ENCODE data around the gene COP1.

Gene COP1

DNA sequence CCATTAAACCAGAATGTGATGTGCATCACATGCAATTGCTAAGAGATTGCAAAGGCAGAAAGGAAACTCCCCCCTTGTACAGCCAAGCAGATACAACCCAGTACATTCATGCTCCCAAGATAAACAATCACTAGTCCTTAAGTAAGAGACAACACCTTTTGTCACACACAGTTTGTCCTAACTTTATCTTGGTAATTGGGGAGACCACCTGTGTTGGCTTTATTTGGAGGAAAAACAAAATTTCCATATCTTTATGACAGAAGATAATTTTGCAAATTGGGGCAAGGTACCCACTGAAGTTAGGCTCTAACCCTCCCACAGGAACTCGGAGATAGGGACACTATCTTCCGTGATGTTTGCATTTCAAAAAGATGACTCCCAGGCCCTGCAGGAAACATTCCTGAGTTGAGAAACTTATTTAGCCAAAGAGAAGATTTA lies 288.7 kb downstream of the COP1 start:
- no peaks in the 10 kb centered on the region for H3K36me3 ChIP-seq (ENCODE audit: control insufficient read depth, insufficient read depth, low read length)
- H2AK5ac ChIP-seq (ENCODE audit: low read length), result no peak overlapping the region
- H3K4me3 ChIP-seq (ENCODE audit: low read length), result no peak overlapping the region
- peaks cover 31% of the 10 kb centered on the region for H3K4me1 ChIP-seq (ENCODE audit: control insufficient read depth, low read depth, low read length)
- no CpG with 5 or more reads among the region's 2 CpGs for WGBS (ENCODE audit: extremely low coverage, insufficient coverage, low lambda C conversion rate)
- H3K4ac ChIP-seq (ENCODE audit: low read depth, low read length), result no peak overlapping the region
- H3K79me2 ChIP-seq (ENCODE audit: control insufficient read depth, insufficient read depth, low read length), result no peaks in the 10 kb centered on the region
- no peaks in the 10 kb centered on the region for H3K27me3 ChIP-seq (ENCODE audit: insufficient read depth, low read length, poor library complexity)
- no peak overlapping the region for H3K4me2 ChIP-seq (ENCODE audit: low read length)
- no peak overlapping the region for H3K18ac ChIP-seq (ENCODE audit: low read length)
- no peak overlapping the region for H4K8ac ChIP-seq (ENCODE audit: low read depth, low read length)
- H2BK5ac ChIP-seq (ENCODE audit: low read length), result no peak overlapping the region
- H3K56ac ChIP-seq (ENCODE audit: low read length), result no peak overlapping the region
- peak; percentile 88 for DNase-seq
- no peak overlapping the region for H2BK120ac ChIP-seq (ENCODE audit: low read depth, low read length)
- no peaks in the 10 kb centered on the region for H3K79me1 ChIP-seq (ENCODE audit: low read length)
- no peak overlapping the region for H2BK15ac ChIP-seq (replicated peaks; ENCODE audit: low read depth)
- no peak overlapping the region for H3K23ac ChIP-seq (ENCODE audit: low read length)
- no peak overlapping the region for H3K27ac ChIP-seq (ENCODE audit: low read depth, low read length)
- H4K5ac ChIP-seq (ENCODE audit: low read length), result no peak overlapping the region
- no peak overlapping the region for H3K9ac ChIP-seq (ENCODE audit: low read length)

DNA sequence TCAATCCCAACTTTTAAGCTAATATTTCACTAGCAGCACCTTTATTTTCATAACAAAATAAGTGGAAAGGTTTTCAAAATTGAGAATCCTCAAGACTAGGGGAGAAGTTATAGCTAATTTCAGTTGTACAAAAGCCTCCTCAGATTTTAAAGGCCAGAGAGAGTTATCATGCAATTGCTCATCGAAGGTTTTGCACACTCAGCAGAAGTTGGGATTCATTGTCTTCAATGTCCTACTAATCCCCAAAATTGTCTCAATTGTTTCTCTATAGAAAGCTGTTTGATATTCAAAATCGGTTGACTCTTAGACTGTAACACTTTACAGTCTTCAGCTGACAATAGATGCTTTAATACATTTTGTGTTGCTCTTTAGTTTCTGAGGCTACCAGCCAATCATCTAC lies 293.0 kb downstream of the COP1 start:
- Histone ChIP-seq H3K18ac (ENCODE audit: low read length) (no peak overlapping the region), H4K5ac (ENCODE audit: low read length) (no peak overlapping the region), H2BK120ac (ENCODE audit: low read depth, low read length) (no peak overlapping the region), H2BK5ac (ENCODE audit: low read length) (no peak overlapping the region), H3K23ac (ENCODE audit: low read length) (no peak overlapping the region), H3K79me1 (ENCODE audit: low read length) (no peaks in the 10 kb centered on the region), H3K4me3 (ENCODE audit: low read length) (no peak overlapping the region), H3K4me2 (ENCODE audit: low read length) (no peak overlapping the region), H3K27me3 (ENCODE audit: insufficient read depth, low read length, poor library complexity) (no peaks in the 10 kb centered on the region), H3K9ac (ENCODE audit: low read length) (no peak overlapping the region), H3K27ac (ENCODE audit: low read depth, low read length) (no peak overlapping the region), H3K4ac (ENCODE audit: low read depth, low read length) (peak overlapping the region; percentile 16), H2BK15ac (replicated peaks; ENCODE audit: low read depth) (no peak overlapping the region), H3K79me2 (ENCODE audit: control insufficient read depth, insufficient read depth, low read length) (no peaks in the 10 kb centered on the region), H3K56ac (ENCODE audit: low read length) (no peak overlapping the region), H2AK5ac (ENCODE audit: low read length) (no peak overlapping the region), H3K36me3 (ENCODE audit: control insufficient read depth, insufficient read depth, low read length) (no peaks in the 10 kb centered on the region), H4K8ac (ENCODE audit: low read depth, low read length) (no peak overlapping the region), H3K4me1 (ENCODE audit: control insufficient read depth, low read depth, low read length) (peaks cover 17% of the 10 kb centered on the region)
- DNase-seq, result no peak
- WGBS (ENCODE audit: extremely low coverage, insufficient coverage, low lambda C conversion rate), result no CpG with 5 or more reads among the region's 2 CpGs

GRCh38 chr1:175911138-175911537 lies 295.9 kb downstream of the COP1 start:
- H3K79me1 ChIP-seq (ENCODE audit: low read length), result no peaks in the 10 kb centered on the region
- no peaks in the 10 kb centered on the region for H3K79me2 ChIP-seq (ENCODE audit: control insufficient read depth, insufficient read depth, low read length)
- H3K4me2 ChIP-seq (ENCODE audit: low read length), result no peak overlapping the region
- H2BK120ac ChIP-seq (ENCODE audit: low read depth, low read length), result no peak overlapping the region
- H3K4me1 ChIP-seq (ENCODE audit: control insufficient read depth, low read depth, low read length), result peaks cover 8% of the 10 kb centered on the region
- no peak overlapping the region for H3K4ac ChIP-seq (ENCODE audit: low read depth, low read length)
- no peak overlapping the region for H4K8ac ChIP-seq (ENCODE audit: low read depth, low read length)
- H3K23ac ChIP-seq (ENCODE audit: low read length), result no peak overlapping the region
- H3K56ac ChIP-seq (ENCODE audit: low read length), result no peak overlapping the region
- no peak overlapping the region for H3K27ac ChIP-seq (ENCODE audit: low read depth, low read length)
- H3K36me3 ChIP-seq (ENCODE audit: control insufficient read depth, insufficient read depth, low read length), result no peaks in the 10 kb centered on the region
- H3K4me3 ChIP-seq (ENCODE audit: low read length), result no peak overlapping the region
- H2BK15ac ChIP-seq (replicated peaks; ENCODE audit: low read depth), result no peak overlapping the region
- DNase-seq, result no peak
- H3K18ac ChIP-seq (ENCODE audit: low read length), result no peak overlapping the region
- no peak overlapping the region for H3K9ac ChIP-seq (ENCODE audit: low read length)
- no peak overlapping the region for H2BK5ac ChIP-seq (ENCODE audit: low read length)
- no peak overlapping the region for H4K5ac ChIP-seq (ENCODE audit: low read length)
- no peak overlapping the region for H2AK5ac ChIP-seq (ENCODE audit: low read length)
- H3K27me3 ChIP-seq (ENCODE audit: insufficient read depth, low read length, poor library complexity), result no peaks in the 10 kb centered on the region
- WGBS (ENCODE audit: extremely low coverage, insufficient coverage, low lambda C conversion rate), result no CpG with 5 or more reads among the region's 1 CpG

DNA sequence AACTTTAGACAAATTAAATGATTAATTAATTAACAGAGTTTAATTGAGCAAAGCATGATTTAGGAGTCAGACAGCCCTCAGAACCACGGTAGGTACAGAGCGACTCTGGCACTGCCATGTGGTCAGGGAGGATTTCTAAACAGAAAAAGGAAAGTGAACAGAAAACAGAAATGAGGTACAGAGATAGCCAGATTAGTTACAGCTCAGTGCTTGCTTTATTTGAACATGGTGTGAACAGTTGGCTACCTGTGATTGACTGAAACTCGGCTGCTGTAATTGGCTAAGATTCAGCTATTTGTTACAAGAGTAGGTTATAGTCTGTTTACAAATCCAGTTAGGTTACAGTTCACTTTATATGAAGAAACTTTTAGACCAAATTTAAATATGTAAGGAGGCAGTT lies 300.7 kb downstream of the COP1 start:
- H4K5ac ChIP-seq (ENCODE audit: low read length), result no peak overlapping the region
- H3K79me2 ChIP-seq (ENCODE audit: control insufficient read depth, insufficient read depth, low read length), result no peaks in the 10 kb centered on the region
- H3K4me1 ChIP-seq (ENCODE audit: control insufficient read depth, low read depth, low read length), result no peaks in the 10 kb centered on the region
- DNase-seq, result no peak
- no CpG with 5 or more reads among the region's 3 CpGs for WGBS (ENCODE audit: extremely low coverage, insufficient coverage, low lambda C conversion rate)
- H2BK5ac ChIP-seq (ENCODE audit: low read length), result no peak overlapping the region
- no peak overlapping the region for H4K8ac ChIP-seq (ENCODE audit: low read depth, low read length)
- no peak overlapping the region for H3K27ac ChIP-seq (ENCODE audit: low read depth, low read length)
- no peak overlapping the region for H3K4me3 ChIP-seq (ENCODE audit: low read length)
- no peaks in the 10 kb centered on the region for H3K27me3 ChIP-seq (ENCODE audit: insufficient read depth, low read length, poor library complexity)
- no peaks in the 10 kb centered on the region for H3K79me1 ChIP-seq (ENCODE audit: low read length)
- no peak overlapping the region for H2BK120ac ChIP-seq (ENCODE audit: low read depth, low read length)
- no peak overlapping the region for H3K23ac ChIP-seq (ENCODE audit: low read length)
- H2AK5ac ChIP-seq (ENCODE audit: low read length), result no peak overlapping the region
- no peak overlapping the region for H3K4ac ChIP-seq (ENCODE audit: low read depth, low read length)
- H3K36me3 ChIP-seq (ENCODE audit: control insufficient read depth, insufficient read depth, low read length), result no peaks in the 10 kb centered on the region
- no peak overlapping the region for H3K18ac ChIP-seq (ENCODE audit: low read length)
- no peak overlapping the region for H3K9ac ChIP-seq (ENCODE audit: low read length)
- no peak overlapping the region for H3K56ac ChIP-seq (ENCODE audit: low read length)
- no peak overlapping the region for H2BK15ac ChIP-seq (replicated peaks; ENCODE audit: low read depth)
- no peak overlapping the region for H3K4me2 ChIP-seq (ENCODE audit: low read length)

GRCh38 chr1:175904808-175905207 lies 302.3 kb downstream of the COP1 start:
- Histone ChIP-seq H3K4ac (ENCODE audit: low read depth, low read length) (peak overlapping the region; percentile 16), H2BK120ac (ENCODE audit: low read depth, low read length) (no peak overlapping the region), H4K5ac (ENCODE audit: low read length) (no peak overlapping the region), H3K4me3 (ENCODE audit: low read length) (no peak overlapping the region), H3K4me1 (ENCODE audit: control insufficient read depth, low read depth, low read length) (no peaks in the 10 kb centered on the region), H3K18ac (ENCODE audit: low read length) (peak overlapping the region; percentile 22), H3K79me1 (ENCODE audit: low read length) (no peaks in the 10 kb centered on the region), H3K56ac (ENCODE audit: low read length) (no peak overlapping the region), H3K27ac (ENCODE audit: low read depth, low read length) (no peak overlapping the region), H3K23ac (ENCODE audit: low read length) (no peak overlapping the region), H3K36me3 (ENCODE audit: control insufficient read depth, insufficient read depth, low read length) (no peaks in the 10 kb centered on the region), H2AK5ac (ENCODE audit: low read length) (no peak overlapping the region), H3K27me3 (ENCODE audit: insufficient read depth, low read length, poor library complexity) (no peaks in the 10 kb centered on the region), H3K79me2 (ENCODE audit: control insufficient read depth, insufficient read depth, low read length) (no peaks in the 10 kb centered on the region), H4K8ac (ENCODE audit: low read depth, low read length) (no peak overlapping the region), H2BK15ac (replicated peaks; ENCODE audit: low read depth) (peak overlapping the region; percentile 36), H2BK5ac (ENCODE audit: low read length) (no peak overlapping the region), H3K9ac (ENCODE audit: low read length) (no peak overlapping the region), H3K4me2 (ENCODE audit: low read length) (no peak overlapping the region)
- WGBS (ENCODE audit: extremely low coverage, insufficient coverage, low lambda C conversion rate), result no CpG with 5 or more reads among the region's 3 CpGs
- peak; percentile 61 for DNase-seq

DNA sequence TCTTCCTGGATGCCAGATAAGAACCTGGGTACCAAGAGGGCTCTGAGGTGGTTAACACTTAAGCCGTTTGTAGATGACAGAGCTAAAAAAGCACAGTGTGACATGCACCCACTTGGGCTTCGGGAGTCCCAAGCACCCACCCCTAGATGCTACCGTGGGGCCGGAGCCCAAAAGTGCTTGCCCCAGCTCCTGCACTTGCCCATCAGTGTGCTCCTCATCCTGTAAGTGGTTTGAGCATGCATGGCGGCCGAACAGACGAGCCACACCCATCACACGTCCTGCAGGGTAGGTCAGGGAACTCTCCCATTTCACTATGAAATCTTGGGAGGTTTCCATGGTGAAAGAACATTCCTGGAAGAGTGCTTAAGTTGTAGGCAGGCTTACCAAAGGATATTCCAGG lies 304.8 kb downstream of the COP1 start:
- Histone ChIP-seq H2BK5ac (ENCODE audit: low read length) (peak overlapping the region; percentile 66), H4K8ac (ENCODE audit: low read depth, low read length) (no peak overlapping the region), H2BK15ac (replicated peaks; ENCODE audit: low read depth) (no peak overlapping the region), H2AK5ac (ENCODE audit: low read length) (peak overlapping the region; percentile 93), H3K4ac (ENCODE audit: low read depth, low read length) (no peak overlapping the region), H3K79me1 (ENCODE audit: low read length) (no peaks in the 10 kb centered on the region), H4K5ac (ENCODE audit: low read length) (no peak overlapping the region), H3K27me3 (ENCODE audit: insufficient read depth, low read length, poor library complexity) (no peaks in the 10 kb centered on the region), H3K56ac (ENCODE audit: low read length) (peak overlapping the region; percentile 71), H3K4me3 (ENCODE audit: low read length) (no peak overlapping the region), H3K23ac (ENCODE audit: low read length) (no peak overlapping the region), H3K4me2 (ENCODE audit: low read length) (no peak overlapping the region), H3K79me2 (ENCODE audit: control insufficient read depth, insufficient read depth, low read length) (no peaks in the 10 kb centered on the region), H3K4me1 (ENCODE audit: control insufficient read depth, low read depth, low read length) (no peaks in the 10 kb centered on the region), H2BK120ac (ENCODE audit: low read depth, low read length) (no peak overlapping the region), H3K18ac (ENCODE audit: low read length) (no peak overlapping the region), H3K36me3 (ENCODE audit: control insufficient read depth, insufficient read depth, low read length) (no peaks in the 10 kb centered on the region), H3K9ac (ENCODE audit: low read length) (no peak overlapping the region), H3K27ac (ENCODE audit: low read depth, low read length) (peak overlapping the region; percentile 8)
- no peak for DNase-seq
- no CpG with 5 or more reads among the region's 8 CpGs for WGBS (ENCODE audit: extremely low coverage, insufficient coverage, low lambda C conversion rate)
